ENCODE results near the gene NR1D2. TPM values are rescaled to one million over a fixed set of nuclear protein-coding genes. Genes with fewer than 3 reads are reported as not detected.

The NR1D2 gene
- total RNA-seq, 1 experiment from 2014 or later, result 24.0 TPM

DNA sequence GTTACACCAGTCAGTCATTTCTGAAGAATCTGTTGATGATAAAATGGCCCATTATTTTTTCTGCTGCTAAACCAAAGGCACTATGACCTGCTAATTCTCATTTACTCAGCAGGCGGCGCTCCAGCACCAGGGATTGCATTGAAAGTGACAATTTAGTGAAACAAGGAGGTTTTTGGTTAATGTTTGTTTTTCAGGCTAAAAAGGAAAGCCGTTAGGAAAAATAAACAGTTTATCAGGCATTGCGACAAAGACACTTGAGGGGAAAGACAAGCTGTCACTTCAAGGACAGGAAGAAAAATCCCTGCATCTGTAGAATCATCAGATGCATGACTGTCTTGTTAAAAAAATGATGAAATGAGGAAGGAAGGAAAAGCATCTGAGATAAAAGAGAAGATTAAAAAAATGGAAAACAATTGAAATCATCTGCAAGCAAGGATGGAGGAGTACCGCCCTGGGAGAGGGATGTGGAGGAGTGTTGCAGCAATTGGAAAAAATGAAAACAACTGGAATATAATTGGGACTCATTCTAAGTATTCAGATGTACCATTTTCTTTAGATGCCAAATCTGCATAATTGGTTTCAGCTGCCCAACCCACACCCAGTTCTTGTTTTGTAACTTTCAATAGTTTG is 54.0 kb downstream of the NR1D2 start:
- Histone ChIP-seq H2BK15ac (ENCODE audit: low read depth, low read length) (no peak overlapping the region), H2BK12ac (ENCODE audit: insufficient read length, low read depth, low read length) (no peak overlapping the region), H3K9me3 (ENCODE audit: control insufficient read depth, low read depth, low read length) (no peaks in the 10 kb centered on the region), H3K56ac (ENCODE audit: insufficient read length, low read depth, low read length) (no peak overlapping the region), H3K9ac (ENCODE audit: extremely low read depth, insufficient read length, low read length) (no peak overlapping the region), H3K4ac (ENCODE audit: low read depth, low read length) (no peak overlapping the region), H3K4me1 (ENCODE audit: insufficient read depth, low read length) (no peaks in the 10 kb centered on the region), H2BK20ac (ENCODE audit: low read depth, low read length, poor library complexity, severe bottlenecking) (no peak overlapping the region), H2BK5ac (ENCODE audit: insufficient read length, low read length) (no peak overlapping the region), H3K23me2 (ENCODE audit: insufficient read length, low read depth, low read length, poor library complexity, severe bottlenecking) (no peaks in the 10 kb centered on the region), H4K91ac (ENCODE audit: insufficient read length, low read depth, low read length) (no peak overlapping the region), H2AFZ (ENCODE audit: low read length) (no peak overlapping the region), H3K27me3 (ENCODE audit: insufficient read depth, low read length) (no peaks in the 10 kb centered on the region), H3K4me2 (ENCODE audit: insufficient read depth, insufficient read length, low read length) (no peak overlapping the region), H4K20me1 (ENCODE audit: control insufficient read depth, insufficient read depth, insufficient read length) (no peaks in the 10 kb centered on the region), H3K18ac (ENCODE audit: insufficient read length, low read depth, low read length) (no peak overlapping the region), H3K79me2 (ENCODE audit: insufficient read depth, low read length) (no peaks in the 10 kb centered on the region), H3K14ac (ENCODE audit: insufficient read depth, low read length) (no peak overlapping the region), H2AK5ac (ENCODE audit: insufficient read length, low read length) (no peak overlapping the region), H3T11ph (ENCODE audit: low read length) (no peak overlapping the region), H4K8ac (replicated peaks; ENCODE audit: insufficient read length, low read depth, low read length) (no peak overlapping the region), H2BK120ac (ENCODE audit: low read depth, low read length, poor library complexity, severe bottlenecking) (no peak overlapping the region), H4K5ac (ENCODE audit: insufficient read length, low read depth, low read length) (no peak overlapping the region), H3K23ac (ENCODE audit: insufficient read length, low read depth, low read length) (no peak overlapping the region), H3K79me1 (ENCODE audit: insufficient read depth, low read depth, low read length, poor library complexity, severe bottlenecking) (no peaks in the 10 kb centered on the region), H3K27ac (ENCODE audit: insufficient read length, low read depth, low read length) (no peak overlapping the region)
- Mint-ChIP-seq H3K36me3 (ENCODE audit: insufficient read depth in 1 of 3, low read depth in 3 of 3) (no peaks in the 10 kb centered on the region), H3K27ac (no peak overlapping the region), H3K9me3 (no peaks in the 10 kb centered on the region), H3K27me3 (ENCODE audit: low read depth) (no peaks in the 10 kb centered on the region), H3K4me3 (no peak overlapping the region), H3K4me1 (peaks cover 4% of the 10 kb centered on the region in 2 experiments)
- DNase-seq, result peak; percentile 49
- WGBS (ENCODE audit: extremely low coverage, insufficient read length, low lambda C conversion rate), result no CpG with 5 or more reads among the region's 5 CpGs
- TF ChIP-seq, protein P1, sequence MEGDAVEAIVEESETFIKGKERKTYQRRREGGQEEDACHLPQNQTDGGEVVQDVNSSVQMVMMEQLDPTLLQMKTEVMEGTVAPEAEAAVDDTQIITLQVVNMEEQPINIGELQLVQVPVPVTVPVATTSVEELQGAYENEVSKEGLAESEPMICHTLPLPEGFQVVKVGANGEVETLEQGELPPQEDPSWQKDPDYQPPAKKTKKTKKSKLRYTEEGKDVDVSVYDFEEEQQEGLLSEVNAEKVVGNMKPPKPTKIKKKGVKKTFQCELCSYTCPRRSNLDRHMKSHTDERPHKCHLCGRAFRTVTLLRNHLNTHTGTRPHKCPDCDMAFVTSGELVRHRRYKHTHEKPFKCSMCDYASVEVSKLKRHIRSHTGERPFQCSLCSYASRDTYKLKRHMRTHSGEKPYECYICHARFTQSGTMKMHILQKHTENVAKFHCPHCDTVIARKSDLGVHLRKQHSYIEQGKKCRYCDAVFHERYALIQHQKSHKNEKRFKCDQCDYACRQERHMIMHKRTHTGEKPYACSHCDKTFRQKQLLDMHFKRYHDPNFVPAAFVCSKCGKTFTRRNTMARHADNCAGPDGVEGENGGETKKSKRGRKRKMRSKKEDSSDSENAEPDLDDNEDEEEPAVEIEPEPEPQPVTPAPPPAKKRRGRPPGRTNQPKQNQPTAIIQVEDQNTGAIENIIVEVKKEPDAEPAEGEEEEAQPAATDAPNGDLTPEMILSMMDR (conservative IDR thresholded peaks at IDR 0.05), result peak; percentile 95
